GM18505 (cell line): ENCODE measurements around the gene SYNPO2.

Source experiments
- ATAC-seq: cut with Tn5 transposase; IDR thresholded peaks from one replicate; pipeline ENCODE4 v1.9.1; 2021; ENCODE audit not compliant: unreplicated experiment
- POLR2A ChIP-seq: IDR thresholded peaks from 4 replicates; pipeline ENCODE4 v1.6.1; 2011; ENCODE audit warnings: borderline replicate concordance; ENCODE audit not compliant: insufficient read depth, insufficient read length; ENCODE audit errors: extremely low read depth

Gene SYNPO2

GRCh38 chr4:118981839-118982381 lies 93.3 kb downstream of the SYNPO2 start:
- peak; percentile 84 for ATAC-seq
- TF ChIP-seq POLR2A = no peak

- TF ChIP-seq POLR2A = no peak
- no peak for ATAC-seq
Measured at GRCh38 chr4:118983293-118983692, 94.6 kb downstream of the SYNPO2 start.

GRCh38 chr4:118983831-118984230 lies 95.2 kb downstream of the SYNPO2 start:
- TF ChIP-seq POLR2A = no peak
- ATAC-seq = no peak

GRCh38 chr4:118985170-118986000 lies 96.7 kb downstream of the SYNPO2 start:
- ATAC-seq = no peak
- no peak for TF ChIP-seq POLR2A

- no peak for ATAC-seq
- no peak for TF ChIP-seq POLR2A
Measured at GRCh38 chr4:118987959-118988634, 99.4 kb downstream of the SYNPO2 start.

DNA sequence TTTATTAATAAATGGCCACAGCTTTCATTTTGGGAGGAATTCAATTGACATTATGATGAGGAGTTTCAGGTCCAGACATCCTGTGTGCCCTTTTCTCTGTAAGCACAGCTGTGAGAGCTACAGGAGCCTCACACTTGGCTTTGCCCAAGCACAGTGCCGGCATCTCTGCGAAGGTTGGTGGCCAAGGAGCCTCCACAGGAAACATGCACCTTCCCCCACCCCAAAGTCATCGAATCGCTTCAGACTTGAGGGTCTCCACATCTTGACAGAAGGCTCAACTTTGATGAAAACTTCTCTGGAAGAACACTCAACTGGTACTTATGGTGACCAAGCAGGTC lies 100.0 kb downstream of the SYNPO2 start:
- ATAC-seq = no peak
- TF ChIP-seq POLR2A = no peak

DNA sequence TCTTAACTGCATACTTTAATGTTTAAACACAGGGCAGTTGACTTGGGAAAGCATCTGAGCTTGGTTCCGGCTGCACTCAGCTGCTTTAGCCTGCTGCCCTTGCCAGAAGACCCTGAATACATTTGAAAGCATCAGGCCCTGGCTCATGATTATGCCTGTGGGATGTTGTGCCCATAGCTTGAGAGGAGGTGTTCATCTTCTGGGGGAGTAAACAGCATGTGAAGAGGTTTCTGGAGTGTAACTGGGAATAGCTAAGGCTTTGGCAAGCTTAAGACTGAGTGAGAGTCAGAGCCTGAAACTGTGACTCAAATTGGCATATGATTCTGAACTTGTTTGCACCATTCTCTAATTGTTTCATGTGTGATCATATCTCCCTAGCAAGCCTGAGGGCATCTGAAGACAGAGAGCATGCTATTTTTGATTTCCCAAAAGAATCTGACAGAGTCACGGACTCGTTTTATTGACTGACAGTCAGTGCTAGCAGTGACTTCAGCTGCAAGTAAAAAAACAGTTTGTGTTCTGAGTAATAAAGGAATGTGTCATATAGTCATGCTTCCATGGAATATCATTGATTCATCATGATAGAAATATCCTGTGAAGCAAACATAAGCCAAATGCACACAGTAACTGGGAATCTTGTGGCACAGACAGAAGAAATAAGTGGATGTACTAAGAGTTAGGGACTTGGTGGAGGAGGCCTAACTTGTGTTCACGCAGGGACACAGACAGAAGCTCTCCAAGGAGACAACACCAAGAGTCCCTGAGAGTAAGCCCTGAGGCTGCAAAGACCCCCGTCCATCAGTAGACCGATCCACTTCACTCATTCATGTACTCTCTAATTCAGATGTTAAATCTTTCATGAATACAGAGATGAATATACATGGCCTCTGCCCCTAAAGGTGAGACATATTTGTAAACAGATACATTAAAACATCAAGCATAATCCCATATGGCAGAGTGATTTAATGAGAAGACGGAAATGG lies 100.7 kb downstream of the SYNPO2 start:
- TF ChIP-seq POLR2A = no peak
- no peak for ATAC-seq

DNA sequence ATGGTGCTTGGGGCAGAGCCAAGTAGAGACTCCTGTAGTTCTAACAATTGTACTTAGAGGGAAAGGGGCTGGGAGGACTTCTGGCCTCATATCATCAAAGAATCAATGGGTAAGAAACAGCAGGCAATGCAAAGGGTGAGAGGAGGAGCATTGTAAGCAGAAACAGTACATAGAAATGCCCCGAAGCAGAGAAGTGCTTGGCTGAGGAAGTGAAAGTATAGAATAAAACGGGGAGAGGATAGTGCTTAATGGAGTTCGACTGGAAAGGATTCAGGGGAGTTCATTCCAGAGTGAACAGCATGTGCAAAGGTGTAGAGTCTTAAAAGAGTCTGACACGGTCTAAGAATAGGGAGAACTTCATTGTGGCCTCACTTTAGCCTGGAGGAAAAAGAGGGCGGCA lies 103.0 kb downstream of the SYNPO2 start:
- TF ChIP-seq POLR2A = no peak
- ATAC-seq = peak; percentile 65

GRCh38 chr4:118992149-118992548 lies 103.5 kb downstream of the SYNPO2 start:
- TF ChIP-seq POLR2A = no peak
- ATAC-seq = no peak

GRCh38 chr4:118993333-118993732 lies 104.7 kb downstream of the SYNPO2 start:
- TF ChIP-seq POLR2A = no peak
- ATAC-seq = no peak

DNA sequence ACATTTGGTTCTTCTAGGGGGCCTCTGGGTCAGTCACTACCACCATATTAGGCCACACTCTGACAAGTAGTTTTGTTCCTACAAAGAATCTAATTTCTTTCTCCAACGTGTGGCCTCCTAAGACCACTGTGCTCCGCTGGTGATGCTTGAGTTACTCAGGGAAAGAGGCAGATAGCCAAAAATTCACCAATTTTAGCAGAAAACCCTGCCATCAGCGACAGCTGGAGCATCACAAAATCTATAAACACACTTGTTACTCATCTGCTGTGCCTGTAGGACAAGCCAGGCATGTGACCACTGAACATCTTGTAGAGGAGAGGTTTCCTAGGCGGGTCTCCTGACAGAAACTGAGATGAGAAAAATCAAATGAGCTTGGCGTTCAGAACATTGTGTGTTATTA lies 105.4 kb downstream of the SYNPO2 start:
- TF ChIP-seq POLR2A = no peak

DNA sequence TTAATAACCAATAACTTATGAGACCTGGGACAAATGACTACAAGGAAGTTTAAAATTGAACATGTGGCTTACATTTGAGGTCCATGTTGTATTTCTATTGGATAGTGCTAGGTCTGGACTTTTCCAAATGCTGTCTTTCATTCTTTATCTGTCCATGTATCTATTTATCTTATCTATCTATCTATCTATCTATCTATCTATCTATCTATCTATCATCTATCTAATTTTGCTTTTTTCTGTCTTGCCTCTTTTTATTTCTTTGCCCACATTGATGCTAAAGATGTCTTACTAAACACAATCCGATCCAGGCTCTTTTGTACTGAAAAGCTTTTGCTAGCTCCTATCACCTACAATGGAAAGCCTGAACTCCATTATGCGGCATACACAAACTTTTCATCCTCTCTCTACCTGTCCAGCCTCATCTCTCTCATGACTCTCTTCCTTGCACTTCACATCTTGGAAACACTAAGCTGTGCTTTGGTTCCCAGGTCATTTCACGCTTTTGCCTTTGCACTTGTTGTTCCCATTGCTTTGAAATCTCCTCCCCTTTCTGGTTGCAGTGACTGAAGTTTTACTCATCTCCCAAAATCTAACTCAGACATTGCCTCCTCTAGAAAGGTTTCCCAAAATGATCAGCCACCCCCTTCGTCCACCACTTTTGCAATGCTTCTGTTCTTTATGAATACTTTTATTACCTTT lies 107.2 kb downstream of the SYNPO2 start:
- no peak for TF ChIP-seq POLR2A
- ATAC-seq = no peak

More for the DNA sequence above, 105.4 kb downstream of the SYNPO2 start:
- no peak for ATAC-seq
